Fibroblast of the aortic adventitia (primary cell): Measurements from ENCODE around the gene SNX6. TPM values are rescaled to one million over a fixed set of nuclear protein-coding genes. Genes with fewer than 3 reads are reported as not detected.
A peak's percentile ranks its signal among the peaks of the same experiment; 100 is the strongest.
"Not testable (repeated sequence)": the region's sequence is repeated elsewhere in the genome, so short reads cannot be mapped to it uniquely, and the experiment has no call there.

Source experiments
- DNase-seq: peaks from one replicate; pipeline ENCODE4 v3.0.0-alpha.2; 2010; ENCODE audit warnings: low read depth
- H3K4me3 ChIP-seq: 2 replicates; pipeline ENCODE4 v1.5.1; 2011; ENCODE audit warnings: low read depth, mild to moderate bottlenecking, control low read depth, low read length, moderate library complexity
- total RNA-seq: library from RNA; depleted of rRNA; stranded (reverse); fragments of >200 nt; gene quantifications from 2 replicates; pipeline ENCODE4 v1.2.3, GENCODE V29; 2012; ENCODE audit warnings: low replicate concordance
- TF ChIP-seq, protein P1 (sequence below): IDR thresholded peaks from 2 replicates; pipeline ENCODE4 v1.5.1; 2011; ENCODE audit warnings: mild to moderate bottlenecking, low read length, control low read depth, inconsistent platforms; ENCODE audit not compliant: insufficient read depth

SNX6 gene
- total RNA-seq, 1 donor: 258 TPM

DNA sequence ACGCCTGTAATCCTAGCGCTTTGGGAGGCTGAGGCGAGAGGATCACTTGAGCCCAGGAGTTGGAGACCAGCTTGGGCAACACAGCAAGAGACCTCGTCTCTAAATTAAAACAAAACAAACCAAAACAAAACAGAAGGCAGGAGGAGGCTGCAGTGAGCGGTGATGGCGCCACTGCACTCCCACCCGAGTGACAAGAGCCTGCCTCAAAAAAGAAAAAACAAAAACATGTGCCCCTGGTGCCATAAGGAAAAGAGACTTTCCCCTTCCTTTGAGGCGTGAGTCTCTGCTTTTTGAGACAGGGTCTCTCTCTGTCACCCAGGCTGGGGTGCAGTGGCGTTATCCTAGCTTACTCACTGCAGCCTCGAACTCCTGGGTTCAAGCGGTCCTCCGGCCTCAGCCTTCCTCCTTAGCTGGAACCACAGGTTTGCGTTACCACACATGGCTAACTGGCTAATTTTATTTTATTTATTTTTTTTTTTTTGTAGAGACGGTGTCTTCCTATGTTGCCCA lies 81.4 kb downstream of the SNX6 start:
- no peak for DNase-seq
- TF ChIP-seq, protein P1, sequence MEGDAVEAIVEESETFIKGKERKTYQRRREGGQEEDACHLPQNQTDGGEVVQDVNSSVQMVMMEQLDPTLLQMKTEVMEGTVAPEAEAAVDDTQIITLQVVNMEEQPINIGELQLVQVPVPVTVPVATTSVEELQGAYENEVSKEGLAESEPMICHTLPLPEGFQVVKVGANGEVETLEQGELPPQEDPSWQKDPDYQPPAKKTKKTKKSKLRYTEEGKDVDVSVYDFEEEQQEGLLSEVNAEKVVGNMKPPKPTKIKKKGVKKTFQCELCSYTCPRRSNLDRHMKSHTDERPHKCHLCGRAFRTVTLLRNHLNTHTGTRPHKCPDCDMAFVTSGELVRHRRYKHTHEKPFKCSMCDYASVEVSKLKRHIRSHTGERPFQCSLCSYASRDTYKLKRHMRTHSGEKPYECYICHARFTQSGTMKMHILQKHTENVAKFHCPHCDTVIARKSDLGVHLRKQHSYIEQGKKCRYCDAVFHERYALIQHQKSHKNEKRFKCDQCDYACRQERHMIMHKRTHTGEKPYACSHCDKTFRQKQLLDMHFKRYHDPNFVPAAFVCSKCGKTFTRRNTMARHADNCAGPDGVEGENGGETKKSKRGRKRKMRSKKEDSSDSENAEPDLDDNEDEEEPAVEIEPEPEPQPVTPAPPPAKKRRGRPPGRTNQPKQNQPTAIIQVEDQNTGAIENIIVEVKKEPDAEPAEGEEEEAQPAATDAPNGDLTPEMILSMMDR: no peak
- H3K4me3 ChIP-seq: no peak overlapping the region

DNA sequence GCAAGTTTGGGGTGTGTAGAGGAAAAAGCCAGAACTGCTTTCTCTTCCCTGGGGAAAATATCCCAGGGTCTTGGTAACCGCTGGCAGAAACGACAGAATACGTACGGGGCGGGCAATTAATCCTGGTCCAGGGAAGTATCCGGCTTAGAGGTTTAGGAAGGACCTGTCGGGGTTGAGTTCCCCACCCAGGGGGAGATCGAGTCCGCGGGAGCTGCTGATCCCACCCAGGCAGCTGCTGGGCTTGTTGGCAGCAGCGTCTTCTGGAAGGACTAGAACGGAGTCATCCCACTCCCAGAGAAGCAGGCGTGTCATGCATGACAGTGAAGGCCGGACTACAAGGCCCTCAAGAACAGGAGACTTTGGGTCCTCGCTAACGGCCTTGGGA lies 82.8 kb downstream of the SNX6 start:
- not testable (repeated sequence) for DNase-seq, H3K4me3 ChIP-seq

DNA sequence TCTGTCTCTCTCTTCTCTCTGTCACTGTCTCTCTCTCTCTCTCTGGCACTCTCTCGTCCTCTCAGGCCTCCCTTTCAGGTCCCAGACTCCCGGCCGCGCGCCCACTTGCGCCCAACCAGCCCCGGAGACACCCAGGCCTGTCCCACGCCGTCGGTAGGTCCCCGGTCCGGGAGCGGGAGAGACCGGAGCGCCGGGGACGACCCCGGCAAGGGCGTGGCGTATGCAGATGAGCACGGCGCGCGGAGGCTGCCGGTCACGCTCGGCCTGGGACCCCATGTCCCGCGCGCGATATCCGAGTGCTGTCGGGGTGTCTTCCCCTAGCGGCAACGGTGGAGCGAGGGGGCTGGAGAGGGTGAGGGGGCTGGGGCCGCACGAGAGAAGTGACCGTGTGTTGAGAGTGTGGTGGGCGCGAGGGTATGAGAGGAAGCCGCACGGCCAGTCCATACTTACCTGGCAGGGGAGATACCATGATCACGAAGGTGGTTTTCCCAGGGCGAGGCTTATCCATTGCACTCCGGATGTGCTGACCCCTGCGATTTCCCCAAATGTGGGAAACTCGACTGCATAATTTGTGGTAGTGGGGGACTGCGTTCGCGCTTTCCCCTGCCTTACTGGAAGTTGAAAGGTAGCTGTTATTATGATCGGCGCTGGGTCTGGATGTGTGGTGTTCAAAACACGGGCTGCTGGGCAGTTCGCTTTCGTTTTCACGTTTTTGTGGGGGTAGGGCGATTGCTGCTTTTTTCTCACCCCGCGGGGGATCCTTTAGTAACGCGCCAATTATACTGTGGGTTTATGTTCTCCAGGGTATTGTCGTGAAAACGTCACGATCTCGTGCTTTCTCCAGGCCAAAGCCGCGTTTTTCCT lies 83.4 kb downstream of the SNX6 start:
- DNase-seq, H3K4me3 ChIP-seq: not testable (repeated sequence)

DNA sequence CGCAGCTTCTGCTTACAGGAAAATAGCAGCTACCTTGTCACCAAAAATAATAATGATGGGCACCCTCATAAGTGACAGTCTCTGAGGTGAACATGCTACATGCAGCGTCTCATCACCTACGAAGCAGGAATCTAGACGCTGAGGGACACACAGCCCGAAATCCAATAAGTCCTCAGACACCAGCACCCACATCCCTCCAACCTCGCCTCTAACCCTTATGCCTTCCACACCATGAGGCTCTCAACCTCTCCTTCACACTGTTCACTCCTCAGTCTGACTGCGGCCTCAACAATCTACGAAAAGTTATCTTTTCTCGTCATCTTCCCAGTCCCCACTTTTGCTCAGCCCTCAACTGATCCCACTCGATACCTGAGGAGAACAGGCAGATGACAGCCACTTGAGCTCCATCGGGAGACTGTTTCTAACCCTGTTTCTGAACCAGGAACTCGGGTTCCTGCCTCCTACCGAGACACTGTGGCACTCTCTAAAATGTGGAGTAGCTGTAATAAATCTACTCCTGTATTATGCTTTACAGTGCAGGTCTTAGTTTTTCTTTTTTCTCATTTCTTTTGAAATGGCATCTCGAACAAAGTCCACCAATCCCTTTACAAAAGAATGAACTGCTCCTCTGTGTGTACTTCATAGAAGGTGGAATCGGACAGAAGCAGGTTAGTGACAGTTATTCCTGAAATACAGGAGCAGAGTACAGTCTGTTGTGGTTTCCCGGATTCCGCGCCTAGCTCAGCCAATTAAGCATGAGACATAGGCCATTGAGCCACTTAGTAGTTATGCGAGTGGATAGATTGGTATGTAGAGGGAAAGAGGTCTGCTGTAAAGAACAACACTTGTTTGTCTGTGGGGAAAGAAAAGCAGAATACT lies 89.5 kb downstream of the SNX6 start:
- DNase-seq: not testable (repeated sequence)
- H3K4me3 ChIP-seq: peak overlapping the region; percentile 95

DNA sequence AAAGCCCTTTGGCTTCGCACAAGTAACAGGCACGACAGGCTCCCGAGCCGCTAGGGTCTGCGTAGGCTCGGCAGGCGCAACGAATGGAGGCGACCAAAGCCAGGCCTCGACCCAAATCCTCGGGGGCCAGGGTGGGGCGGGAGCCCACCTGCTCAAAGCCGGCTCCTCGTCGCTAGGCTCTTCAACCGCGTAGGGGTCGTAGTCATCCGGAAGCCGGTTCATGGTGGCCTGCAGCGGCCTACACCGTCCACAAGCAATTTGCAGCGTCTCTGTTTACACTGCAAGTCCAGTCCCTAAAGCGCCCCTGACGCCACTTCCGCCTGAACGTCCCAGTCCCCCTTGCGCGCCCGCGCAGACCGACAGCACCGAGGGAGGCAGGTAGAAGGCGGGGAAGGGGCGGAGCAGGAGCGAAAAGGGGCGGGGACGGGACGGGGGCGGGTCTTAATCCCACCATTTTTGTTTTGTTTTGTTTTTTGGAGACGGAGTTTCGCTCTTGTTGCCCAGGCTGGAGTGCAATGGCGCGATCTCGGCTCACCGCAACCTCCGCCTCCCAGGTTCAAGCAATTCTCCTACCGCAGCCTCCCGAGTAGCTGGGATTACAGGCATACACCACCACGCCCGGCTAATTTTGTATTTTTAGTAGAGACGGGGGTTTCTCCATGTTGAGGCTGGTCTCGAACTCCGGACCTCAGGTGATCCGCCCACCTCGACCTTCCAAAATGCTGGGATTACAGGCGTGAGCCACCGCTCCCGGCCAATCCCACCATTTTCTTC lies 90.4 kb downstream of the SNX6 start, which contains the start of gene EAPP:
TSS of gene EAPP (minus strand) at position 295 of the 774 bp plus-strand sequence. CDS start at position 222, 73 bp downstream.
- TF ChIP-seq, protein P1: no peak
- H3K4me3 ChIP-seq: peak within 1 kb of the TSS; percentile 95
- peak; percentile 95 for DNase-seq

DNA sequence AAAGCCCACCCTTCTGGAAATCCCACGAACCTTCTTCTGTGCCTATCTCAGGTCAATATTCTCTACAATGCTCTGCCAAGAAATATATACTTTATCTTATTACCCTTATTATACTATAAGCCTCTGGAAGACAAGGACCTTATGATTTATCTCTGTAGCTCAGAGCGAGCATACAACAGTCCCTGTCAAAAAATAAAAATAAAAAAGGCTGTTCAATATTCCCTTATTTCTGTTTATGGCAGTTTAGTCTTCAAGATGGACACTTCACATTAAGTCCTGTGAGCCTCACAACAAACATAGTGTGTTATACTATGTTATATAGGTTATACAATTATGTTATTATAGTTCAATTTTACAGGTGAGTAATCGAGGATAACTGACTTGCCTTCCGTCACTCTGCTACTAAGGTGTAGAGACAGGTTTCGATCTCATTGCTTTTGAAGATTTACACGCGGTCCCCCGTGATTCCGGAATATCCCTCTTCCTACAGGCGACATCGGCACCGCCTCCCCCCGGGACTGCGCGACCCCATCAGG lies 91.0 kb downstream of the SNX6 start:
- H3K4me3 ChIP-seq: peak overlapping the region; percentile 95
- peak; percentile 16 for DNase-seq
- TF ChIP-seq, protein P1: no peak

DNA sequence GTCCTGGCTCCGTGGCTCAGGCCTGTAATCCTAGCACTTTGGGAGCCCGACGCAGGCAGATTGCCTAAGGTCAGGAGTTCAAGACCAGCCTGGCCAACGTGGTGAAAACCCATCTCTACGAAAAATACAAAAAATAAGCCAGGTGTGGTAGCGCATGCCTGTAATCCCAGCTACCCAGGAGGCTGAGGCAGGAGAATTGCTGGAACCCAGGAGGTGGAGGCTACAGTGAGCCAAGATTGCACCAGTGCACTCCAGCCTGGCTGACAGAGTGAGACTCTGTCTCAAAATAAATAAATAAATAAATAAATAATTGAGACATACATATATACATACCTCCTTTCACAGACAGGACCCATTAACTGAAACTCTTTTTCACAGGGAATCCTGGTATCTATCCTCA lies 91.9 kb downstream of the SNX6 start:
- peak overlapping the region; percentile 95 for H3K4me3 ChIP-seq
- not testable (repeated sequence) for DNase-seq

DNA sequence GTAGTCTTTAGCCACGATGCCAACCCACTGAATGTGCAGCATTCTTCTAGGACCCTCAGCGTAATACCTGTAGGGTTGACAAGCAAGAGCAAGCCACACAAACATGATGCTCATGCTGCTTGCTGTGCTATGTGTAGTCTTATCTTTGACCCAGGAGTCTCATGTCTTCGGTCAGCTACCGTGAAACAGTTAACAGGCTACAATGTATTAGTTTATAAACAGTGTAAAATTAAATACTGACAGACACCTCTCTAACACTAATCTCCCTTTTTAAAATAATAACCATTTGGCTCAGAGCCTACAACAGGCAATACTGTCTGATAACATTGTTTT lies 92.3 kb downstream of the SNX6 start:
- DNase-seq: no peak
- TF ChIP-seq, protein P1: no peak
- peak overlapping the region; percentile 40 for H3K4me3 ChIP-seq
